Stimulated activated naive CD8-positive, alpha-beta T cell treated with anti-CD3 and anti-CD28 coated beads, Interleukin-15, amount 100 ng/mL, for 72 hours (primary cell): ENCODE measurements around the gene SPTBN1.

ENCODE experiments used
- ATAC-seq: fragments of 150-1000 bp; cut with Tn5 transposase; 2 replicates; pipeline ENCODE4 v1.10.0; 2021; ENCODE audit warnings: mild to moderate bottlenecking, moderate library complexity
- DNase-seq, 2 donors: peaks; one replicate each; pipeline ENCODE4 v3.0.0; 2021 to 2022
- H3K27ac Mint-ChIP-seq, 2 donors: one replicate each; pipeline ENCODE4 v1.8.0; 2022; ENCODE audit warnings: mild to moderate bottlenecking in 2 of 2, mixed read lengths in 2 of 2, moderate library complexity in 2 of 2
- H3K27me3 Mint-ChIP-seq: one replicate; pipeline ENCODE4 v1.8.0; 2022; ENCODE audit warnings: mixed read lengths
- H3K4me1 Mint-ChIP-seq: one replicate; pipeline ENCODE4 v1.8.0; 2022; ENCODE audit warnings: mild to moderate bottlenecking, mixed read lengths
- H3K4me3 Mint-ChIP-seq, 2 donors: one replicate each; pipeline ENCODE4 v1.8.0; 2022; ENCODE audit warnings: mild to moderate bottlenecking in 2 of 2, mixed read lengths in 2 of 2, moderate library complexity in 1 of 2
- H3K9me3 Mint-ChIP-seq, 2 donors: one replicate each; pipeline ENCODE4 v1.8.0; 2022; ENCODE audit warnings: mixed read lengths in 2 of 2

Gene SPTBN1

GRCh38 chr2:54716375-54716774 is 260.2 kb downstream of the SPTBN1 start:
- H3K27me3 Mint-ChIP-seq = peaks cover 55% of the 10 kb centered on the region
- ATAC-seq (no peak), DNase-seq (no peak)
- H3K4me1 Mint-ChIP-seq = no peaks in the 10 kb centered on the region
- H3K4me3 Mint-ChIP-seq = no peak overlapping the region
- no peak overlapping the region for H3K27ac Mint-ChIP-seq
- no peaks in the 10 kb centered on the region for H3K9me3 Mint-ChIP-seq

DNA sequence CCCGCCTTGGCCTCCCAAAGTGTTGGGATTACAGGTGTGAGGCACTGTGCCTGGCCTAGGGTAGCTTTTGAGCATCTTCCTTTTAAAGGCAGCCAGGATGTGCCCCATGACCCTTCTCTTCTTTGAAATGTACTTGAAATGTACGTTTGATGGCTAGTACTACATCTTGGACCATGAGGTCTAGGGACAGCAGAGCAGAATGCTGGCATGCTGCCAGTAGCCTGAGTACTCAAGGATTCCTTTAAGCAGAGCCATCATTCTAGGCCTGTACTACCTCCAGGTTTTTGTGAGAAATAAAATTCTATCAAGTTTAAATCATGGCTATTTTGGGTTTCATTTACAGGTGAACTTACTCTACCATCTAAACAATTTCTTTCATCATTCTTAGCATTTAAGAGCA is 264.4 kb downstream of the SPTBN1 start:
- peaks cover 19% of the 10 kb centered on the region for H3K4me1 Mint-ChIP-seq
- ATAC-seq = no peak
- no peaks in the 10 kb centered on the region for H3K9me3 Mint-ChIP-seq
- no peak for DNase-seq
- H3K4me3 Mint-ChIP-seq = no peak overlapping the region
- peak overlapping the region in 1 of 2 donors; percentile 47 for H3K27ac Mint-ChIP-seq
- peaks cover 59% of the 10 kb centered on the region for H3K27me3 Mint-ChIP-seq
